ENCODE results near the gene PAPPA2.

PAPPA2 gene

GRCh38 chr1:176733661-176734060 is 270.7 kb downstream of the PAPPA2 start:
- Histone ChIP-seq H4K20me1 (ENCODE audit: insufficient read depth, low read length) (no peaks in the 10 kb centered on the region), H3K36me3 (replicated peaks; ENCODE audit: insufficient read depth, low read length) (no peaks in the 10 kb centered on the region), H3K9me3 (replicated peaks; ENCODE audit: insufficient read depth, low read length) (no peaks in the 10 kb centered on the region), H3K4me2 (ENCODE audit: low read depth, low read length) (no peak overlapping the region), H3K27ac (ENCODE audit: low read length) (no peak overlapping the region), H2AFZ (ENCODE audit: low read length) (no peak overlapping the region), H3F3A (ENCODE audit: insufficient read depth, low read length) (no peaks in the 10 kb centered on the region), H3K4me3 (ENCODE audit: low read length) (no peak overlapping the region), H3K9me2 (replicated peaks; ENCODE audit: insufficient read depth, low read length) (no peaks in the 10 kb centered on the region), H3K27me3 (replicated peaks; ENCODE audit: insufficient read depth, low read length) (no peaks in the 10 kb centered on the region), H3K79me2 (ENCODE audit: low read length) (no peaks in the 10 kb centered on the region), H3K9ac (ENCODE audit: low read length) (no peak overlapping the region), H3K4me1 (ENCODE audit: low read length) (no peaks in the 10 kb centered on the region)
- TF ChIP-seq, protein P1, sequence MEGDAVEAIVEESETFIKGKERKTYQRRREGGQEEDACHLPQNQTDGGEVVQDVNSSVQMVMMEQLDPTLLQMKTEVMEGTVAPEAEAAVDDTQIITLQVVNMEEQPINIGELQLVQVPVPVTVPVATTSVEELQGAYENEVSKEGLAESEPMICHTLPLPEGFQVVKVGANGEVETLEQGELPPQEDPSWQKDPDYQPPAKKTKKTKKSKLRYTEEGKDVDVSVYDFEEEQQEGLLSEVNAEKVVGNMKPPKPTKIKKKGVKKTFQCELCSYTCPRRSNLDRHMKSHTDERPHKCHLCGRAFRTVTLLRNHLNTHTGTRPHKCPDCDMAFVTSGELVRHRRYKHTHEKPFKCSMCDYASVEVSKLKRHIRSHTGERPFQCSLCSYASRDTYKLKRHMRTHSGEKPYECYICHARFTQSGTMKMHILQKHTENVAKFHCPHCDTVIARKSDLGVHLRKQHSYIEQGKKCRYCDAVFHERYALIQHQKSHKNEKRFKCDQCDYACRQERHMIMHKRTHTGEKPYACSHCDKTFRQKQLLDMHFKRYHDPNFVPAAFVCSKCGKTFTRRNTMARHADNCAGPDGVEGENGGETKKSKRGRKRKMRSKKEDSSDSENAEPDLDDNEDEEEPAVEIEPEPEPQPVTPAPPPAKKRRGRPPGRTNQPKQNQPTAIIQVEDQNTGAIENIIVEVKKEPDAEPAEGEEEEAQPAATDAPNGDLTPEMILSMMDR (IDR thresholded peaks at IDR 0.05; ENCODE audit: low read length), result no peak
- TF ChIP-seq EZH2phosphoT487 (IDR thresholded peaks at IDR 0.05; ENCODE audit: low read length) (no peak), EZH2 (optimal IDR thresholded peaks at IDR 0.05; ENCODE audit: low read depth, low read length) (no peak)
- DNase-seq, result no peak

GRCh38 chr1:176735201-176735600 is 272.2 kb downstream of the PAPPA2 start:
- Histone ChIP-seq H3F3A (ENCODE audit: insufficient read depth, low read length) (no peaks in the 10 kb centered on the region), H3K36me3 (replicated peaks; ENCODE audit: insufficient read depth, low read length) (no peaks in the 10 kb centered on the region), H3K4me1 (ENCODE audit: low read length) (no peaks in the 10 kb centered on the region), H3K79me2 (ENCODE audit: low read length) (no peaks in the 10 kb centered on the region), H3K4me3 (ENCODE audit: low read length) (no peak overlapping the region), H3K9me3 (replicated peaks; ENCODE audit: insufficient read depth, low read length) (no peaks in the 10 kb centered on the region), H3K9me2 (replicated peaks; ENCODE audit: insufficient read depth, low read length) (no peaks in the 10 kb centered on the region), H3K9ac (ENCODE audit: low read length) (no peak overlapping the region), H3K27ac (ENCODE audit: low read length) (no peak overlapping the region), H2AFZ (ENCODE audit: low read length) (no peak overlapping the region), H4K20me1 (ENCODE audit: insufficient read depth, low read length) (no peaks in the 10 kb centered on the region), H3K4me2 (ENCODE audit: low read depth, low read length) (no peak overlapping the region), H3K27me3 (replicated peaks; ENCODE audit: insufficient read depth, low read length) (no peaks in the 10 kb centered on the region)
- DNase-seq, result no peak
- TF ChIP-seq EZH2 (optimal IDR thresholded peaks at IDR 0.05; ENCODE audit: low read depth, low read length) (no peak), EZH2phosphoT487 (IDR thresholded peaks at IDR 0.05; ENCODE audit: low read length) (no peak)
- TF ChIP-seq, protein P1 (IDR thresholded peaks at IDR 0.05; ENCODE audit: low read length), result no peak

DNA sequence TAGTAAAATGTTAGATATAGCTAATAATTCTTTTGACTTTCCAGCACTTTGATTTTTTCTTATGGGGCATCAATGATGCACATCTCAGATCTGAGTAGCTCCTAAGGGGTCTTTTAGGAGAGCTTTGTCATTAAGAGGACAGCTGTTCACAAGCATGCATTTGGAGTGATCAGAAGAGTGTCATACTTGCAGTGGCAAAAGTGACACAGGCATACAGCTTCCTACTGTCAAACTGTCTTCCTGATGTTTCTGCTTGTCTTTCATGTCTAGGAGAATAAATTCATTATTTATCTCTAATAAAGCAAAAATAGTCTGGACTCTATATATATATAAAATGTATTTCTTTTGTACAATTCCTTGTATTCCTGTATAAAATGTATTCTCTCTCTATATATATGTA is 273.0 kb downstream of the PAPPA2 start:
- Histone ChIP-seq H3K27me3 (replicated peaks; ENCODE audit: insufficient read depth, low read length) (no peaks in the 10 kb centered on the region), H3K4me3 (ENCODE audit: low read length) (no peak overlapping the region), H3K79me2 (ENCODE audit: low read length) (no peaks in the 10 kb centered on the region), H3K4me2 (ENCODE audit: low read depth, low read length) (no peak overlapping the region), H3K9me2 (replicated peaks; ENCODE audit: insufficient read depth, low read length) (no peaks in the 10 kb centered on the region), H3K9ac (ENCODE audit: low read length) (no peak overlapping the region), H3K9me3 (replicated peaks; ENCODE audit: insufficient read depth, low read length) (no peaks in the 10 kb centered on the region), H4K20me1 (ENCODE audit: insufficient read depth, low read length) (no peaks in the 10 kb centered on the region), H3F3A (ENCODE audit: insufficient read depth, low read length) (no peaks in the 10 kb centered on the region), H3K4me1 (ENCODE audit: low read length) (no peaks in the 10 kb centered on the region), H3K27ac (ENCODE audit: low read length) (no peak overlapping the region), H3K36me3 (replicated peaks; ENCODE audit: insufficient read depth, low read length) (no peaks in the 10 kb centered on the region), H2AFZ (ENCODE audit: low read length) (no peak overlapping the region)
- TF ChIP-seq EZH2phosphoT487 (IDR thresholded peaks at IDR 0.05; ENCODE audit: low read length) (no peak), EZH2 (optimal IDR thresholded peaks at IDR 0.05; ENCODE audit: low read depth, low read length) (no peak)
- TF ChIP-seq, protein P1 (IDR thresholded peaks at IDR 0.05; ENCODE audit: low read length), result no peak
- DNase-seq, result no peak

All from MM.1S (cell line).